ENCODE data around the gene TMEM132C. TPM values are rescaled to one million over a fixed set of nuclear protein-coding genes. Genes with fewer than 3 reads are reported as not detected.

Gene TMEM132C
- total RNA-seq, 4 donors from 2014 or later: 1.2 to 3.8 (median 2.3) TPM

DNA sequence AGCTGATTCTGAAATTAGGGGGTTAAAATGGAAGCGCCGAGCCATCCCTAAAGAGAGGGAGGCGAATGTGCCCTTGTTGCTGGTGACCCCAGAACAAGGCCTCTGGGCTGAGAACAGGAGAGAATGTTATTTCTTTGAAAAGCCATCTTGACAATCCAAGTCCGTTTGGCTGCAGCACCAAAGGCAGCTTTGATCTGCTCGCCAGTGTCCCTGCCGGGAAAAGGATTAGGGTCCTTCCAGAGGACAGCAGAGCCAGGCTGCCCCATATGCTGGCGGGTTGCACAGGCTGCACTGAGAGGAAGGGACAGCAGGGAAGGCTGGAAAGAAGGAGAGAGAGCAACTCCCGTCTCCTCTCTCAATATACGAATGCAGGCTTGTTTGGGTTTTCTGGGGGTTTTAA, 141.7 kb downstream of the TMEM132C start:
- H3K27ac ChIP-seq: no peak overlapping the region
- H3K4me3 ChIP-seq: no peak overlapping the region
- H3K27me3 ChIP-seq: no peaks in the 10 kb centered on the region
- no peak for DNase-seq (ENCODE audit: low spot score in 2 of 2)
- H3K9me3 ChIP-seq: no peaks in the 10 kb centered on the region
- no peaks in the 10 kb centered on the region for H3K4me1 ChIP-seq
- no peak for TF ChIP-seq POLR2AphosphoS5 (IDR thresholded peaks at IDR 0.05)
- TF ChIP-seq, protein P1, sequence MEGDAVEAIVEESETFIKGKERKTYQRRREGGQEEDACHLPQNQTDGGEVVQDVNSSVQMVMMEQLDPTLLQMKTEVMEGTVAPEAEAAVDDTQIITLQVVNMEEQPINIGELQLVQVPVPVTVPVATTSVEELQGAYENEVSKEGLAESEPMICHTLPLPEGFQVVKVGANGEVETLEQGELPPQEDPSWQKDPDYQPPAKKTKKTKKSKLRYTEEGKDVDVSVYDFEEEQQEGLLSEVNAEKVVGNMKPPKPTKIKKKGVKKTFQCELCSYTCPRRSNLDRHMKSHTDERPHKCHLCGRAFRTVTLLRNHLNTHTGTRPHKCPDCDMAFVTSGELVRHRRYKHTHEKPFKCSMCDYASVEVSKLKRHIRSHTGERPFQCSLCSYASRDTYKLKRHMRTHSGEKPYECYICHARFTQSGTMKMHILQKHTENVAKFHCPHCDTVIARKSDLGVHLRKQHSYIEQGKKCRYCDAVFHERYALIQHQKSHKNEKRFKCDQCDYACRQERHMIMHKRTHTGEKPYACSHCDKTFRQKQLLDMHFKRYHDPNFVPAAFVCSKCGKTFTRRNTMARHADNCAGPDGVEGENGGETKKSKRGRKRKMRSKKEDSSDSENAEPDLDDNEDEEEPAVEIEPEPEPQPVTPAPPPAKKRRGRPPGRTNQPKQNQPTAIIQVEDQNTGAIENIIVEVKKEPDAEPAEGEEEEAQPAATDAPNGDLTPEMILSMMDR (IDR thresholded peaks at IDR 0.05): no peak
- TF ChIP-seq EP300 (IDR thresholded peaks at IDR 0.05): no peak
- TF ChIP-seq POLR2A (IDR thresholded peaks at IDR 0.05): no peak
- H3K36me3 ChIP-seq: no peaks in the 10 kb centered on the region
- 36% methylated on average over 9 of the region's 9 CpGs for WGBS

DNA sequence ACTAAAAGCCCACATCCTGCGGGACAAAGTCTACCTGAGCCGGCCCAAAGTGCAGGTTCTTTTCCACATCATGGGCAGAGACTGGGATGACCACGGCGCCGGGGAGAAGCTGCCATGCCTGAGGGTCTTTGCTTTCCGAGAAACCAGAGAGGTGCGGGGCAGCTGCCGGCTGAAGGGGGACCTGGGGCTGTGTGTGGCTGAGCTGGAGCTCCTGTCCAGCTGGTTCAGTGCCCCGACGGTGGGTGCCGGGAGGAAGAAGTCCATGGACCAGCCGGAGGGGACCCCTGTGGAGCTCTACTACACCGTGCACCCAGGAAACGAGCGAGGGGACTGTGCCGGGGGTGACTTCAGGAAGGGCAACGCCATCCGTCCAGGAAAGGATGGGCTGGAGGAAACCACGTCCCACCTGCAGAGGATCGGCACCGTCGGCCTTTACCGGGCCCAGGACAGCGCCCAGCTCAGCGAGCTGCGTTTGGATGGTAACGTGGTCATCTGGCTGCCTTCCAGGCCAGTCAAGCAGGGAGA, 148.1 kb downstream of the TMEM132C start:
- no peaks in the 10 kb centered on the region for H3K9me3 ChIP-seq
- no peak overlapping the region for H3K4me3 ChIP-seq
- no peaks in the 10 kb centered on the region for H3K36me3 ChIP-seq
- H3K4me1 ChIP-seq: no peaks in the 10 kb centered on the region
- no peaks in the 10 kb centered on the region for H3K27me3 ChIP-seq
- no peak overlapping the region for H3K27ac ChIP-seq
- TF ChIP-seq, protein P1 (IDR thresholded peaks at IDR 0.05): no peak
- no peak for TF ChIP-seq EP300 (IDR thresholded peaks at IDR 0.05)
- TF ChIP-seq POLR2A (IDR thresholded peaks at IDR 0.05): no peak
- no peak for TF ChIP-seq POLR2AphosphoS5 (IDR thresholded peaks at IDR 0.05)
- no peak for DNase-seq (ENCODE audit: low spot score in 2 of 2)
- WGBS: 92% methylated on average over 27 of the region's 27 CpGs

DNA sequence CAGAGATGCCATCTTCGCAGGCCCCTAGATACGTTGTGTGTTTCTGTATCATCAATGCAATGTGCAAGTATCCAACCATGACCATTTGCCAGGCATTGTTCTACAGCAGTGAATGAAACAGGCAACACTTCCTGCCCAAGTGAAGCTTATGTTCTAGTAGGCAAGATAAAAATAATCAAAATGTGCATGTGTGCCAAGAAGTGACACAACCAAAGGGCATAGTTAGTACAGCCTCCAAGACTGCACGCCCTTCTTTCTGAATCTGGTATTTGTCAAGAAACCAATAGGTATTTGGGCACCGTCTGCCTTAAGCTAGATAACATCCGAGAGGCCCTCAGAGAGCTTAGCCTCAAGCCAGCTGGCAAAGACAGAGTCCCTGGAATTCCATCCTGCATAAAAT, 152.0 kb downstream of the TMEM132C start:
- H3K36me3 ChIP-seq: no peaks in the 10 kb centered on the region
- H3K27ac ChIP-seq: no peak overlapping the region
- TF ChIP-seq EP300 (IDR thresholded peaks at IDR 0.05) (no peak), POLR2AphosphoS5 (IDR thresholded peaks at IDR 0.05) (no peak)
- H3K27me3 ChIP-seq: no peaks in the 10 kb centered on the region
- no peak overlapping the region for H3K4me3 ChIP-seq
- DNase-seq (ENCODE audit: low spot score in 2 of 2): no peak
- no peaks in the 10 kb centered on the region for H3K4me1 ChIP-seq
- H3K9me3 ChIP-seq: no peaks in the 10 kb centered on the region
- WGBS: 60% methylated on average over 5 of the region's 5 CpGs

DNA sequence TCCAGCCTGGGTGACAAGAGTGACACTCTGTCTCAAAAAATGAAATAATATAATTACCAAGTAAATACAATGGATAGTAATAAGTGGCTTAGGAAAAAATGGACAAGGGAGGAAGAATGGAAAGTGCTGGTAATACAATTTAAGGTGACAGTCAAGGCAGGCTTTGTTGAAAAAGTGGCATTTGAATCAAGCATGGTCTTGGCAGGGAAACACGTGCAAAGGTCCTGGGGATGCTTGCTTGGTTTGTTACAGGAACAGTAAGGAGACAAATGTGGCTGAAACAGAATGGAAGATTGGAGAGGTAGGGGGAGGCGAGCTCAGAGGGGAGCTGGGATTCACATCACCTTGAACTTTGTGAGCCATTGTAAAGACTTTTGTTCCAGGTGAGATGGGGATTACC, 153.2 kb downstream of the TMEM132C start:
- whole genome bisulfite sequencing: 84% methylated on average over 2 of the region's 2 CpGs
- DNase-seq (ENCODE audit: low spot score in 2 of 2): no peak
- no peak overlapping the region for H3K4me3 ChIP-seq
- no peak overlapping the region for H3K27ac ChIP-seq
- H3K36me3 ChIP-seq: no peaks in the 10 kb centered on the region
- H3K9me3 ChIP-seq: no peaks in the 10 kb centered on the region
- H3K4me1 ChIP-seq: no peaks in the 10 kb centered on the region
- H3K27me3 ChIP-seq: no peaks in the 10 kb centered on the region
- TF ChIP-seq POLR2A (IDR thresholded peaks at IDR 0.05): no peak
- no peak for TF ChIP-seq EP300 (IDR thresholded peaks at IDR 0.05)
- TF ChIP-seq, protein P1 (IDR thresholded peaks at IDR 0.05): no peak
- no peak for TF ChIP-seq POLR2AphosphoS5 (IDR thresholded peaks at IDR 0.05)

DNA sequence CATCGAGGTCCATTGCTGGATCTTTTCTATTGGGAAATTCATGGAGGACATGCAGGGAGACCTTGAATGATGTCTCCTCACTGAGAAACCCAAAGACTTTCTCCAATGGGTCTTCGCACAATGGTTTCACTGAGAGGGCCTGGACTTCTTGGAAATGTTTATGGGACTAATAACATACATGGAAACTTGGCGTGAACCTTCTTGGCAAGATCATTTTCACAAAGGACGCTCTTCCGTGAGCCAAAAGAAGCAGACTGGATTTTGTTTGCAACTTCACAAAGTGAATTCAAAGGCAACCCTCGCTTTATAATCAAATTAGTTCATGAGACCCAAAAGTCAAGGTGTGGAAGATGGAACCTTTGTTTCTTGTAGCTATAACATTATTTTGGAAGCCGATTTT, 154.4 kb downstream of the TMEM132C start:
- Histone ChIP-seq H3K4me1 (no peaks in the 10 kb centered on the region), H3K36me3 (no peaks in the 10 kb centered on the region), H3K27me3 (no peaks in the 10 kb centered on the region), H3K27ac (no peak overlapping the region), H3K4me3 (no peak overlapping the region), H3K9me3 (no peaks in the 10 kb centered on the region)
- TF ChIP-seq POLR2AphosphoS5 (IDR thresholded peaks at IDR 0.05): no peak
- TF ChIP-seq, protein P1 (IDR thresholded peaks at IDR 0.05): no peak
- no peak for TF ChIP-seq POLR2A (IDR thresholded peaks at IDR 0.05)
- no peak for TF ChIP-seq EP300 (IDR thresholded peaks at IDR 0.05)
- WGBS: 86% methylated on average over 7 of the region's 7 CpGs
- no peak for DNase-seq (ENCODE audit: low spot score in 2 of 2)

DNA sequence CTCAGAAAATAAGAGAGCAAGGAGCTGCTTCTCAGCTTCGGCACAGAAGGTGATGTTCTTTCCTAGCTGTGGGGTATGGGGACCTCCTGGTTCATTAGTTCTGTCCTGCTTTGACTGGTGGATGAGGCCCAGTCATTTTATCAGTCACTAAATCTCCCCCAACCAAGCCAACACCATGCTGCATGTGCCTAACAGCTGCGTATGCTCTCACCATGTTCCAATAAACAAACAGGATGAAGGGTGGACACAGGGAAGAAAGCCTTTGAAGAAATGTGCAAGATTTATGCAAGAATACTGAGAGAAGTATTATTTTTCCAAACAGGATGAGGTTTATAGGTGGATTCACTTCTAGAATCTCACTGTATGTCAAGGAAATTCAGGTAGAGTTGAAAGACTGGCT, 156.2 kb downstream of the TMEM132C start:
- no peak for DNase-seq (ENCODE audit: low spot score in 2 of 2)
- Histone ChIP-seq H3K4me1 (peaks cover 3% of the 10 kb centered on the region), H3K27me3 (no peaks in the 10 kb centered on the region), H3K36me3 (no peaks in the 10 kb centered on the region), H3K9me3 (no peaks in the 10 kb centered on the region), H3K4me3 (no peak overlapping the region), H3K27ac (no peak overlapping the region)
- WGBS: 86% methylated on average over 2 of the region's 2 CpGs
- TF ChIP-seq, protein P1 (IDR thresholded peaks at IDR 0.05): no peak
- no peak for TF ChIP-seq POLR2AphosphoS5 (IDR thresholded peaks at IDR 0.05)
- no peak for TF ChIP-seq POLR2A (IDR thresholded peaks at IDR 0.05)
- TF ChIP-seq EP300 (IDR thresholded peaks at IDR 0.05): no peak
